Measurements from ENCODE around the gene CD244. TPM values are rescaled to one million over a fixed set of nuclear protein-coding genes. Genes with fewer than 3 reads are reported as not detected.
"Not testable (repeated sequence)": the region's sequence is repeated elsewhere in the genome, so short reads cannot be mapped to it uniquely, and the experiment has no call there.

CD244 gene
- total RNA-seq, 2 donors from 2014 or later: 0.91 to 1.4 TPM

DNA sequence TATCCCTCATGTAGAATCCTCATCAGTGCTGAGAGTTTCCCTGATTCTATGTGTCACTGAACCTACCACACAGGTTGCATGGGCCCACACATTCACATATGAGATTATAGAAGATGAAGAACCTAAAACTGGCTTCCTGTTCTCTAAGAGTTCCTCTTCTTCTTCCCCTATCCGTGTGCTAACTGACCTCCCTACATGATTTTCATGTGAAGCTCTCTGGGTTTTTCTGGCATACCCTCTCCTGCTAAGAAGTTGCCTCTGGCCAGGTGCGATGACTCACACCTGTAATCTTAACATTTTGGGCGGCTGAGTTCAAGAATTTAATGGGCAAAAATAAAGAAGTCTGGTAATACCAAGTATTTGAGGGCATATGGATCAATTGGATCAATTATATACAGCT is 5.5 kb upstream of the CD244 start:
- no peak for ATAC-seq (replicated peaks in 1 of 2)

DNA sequence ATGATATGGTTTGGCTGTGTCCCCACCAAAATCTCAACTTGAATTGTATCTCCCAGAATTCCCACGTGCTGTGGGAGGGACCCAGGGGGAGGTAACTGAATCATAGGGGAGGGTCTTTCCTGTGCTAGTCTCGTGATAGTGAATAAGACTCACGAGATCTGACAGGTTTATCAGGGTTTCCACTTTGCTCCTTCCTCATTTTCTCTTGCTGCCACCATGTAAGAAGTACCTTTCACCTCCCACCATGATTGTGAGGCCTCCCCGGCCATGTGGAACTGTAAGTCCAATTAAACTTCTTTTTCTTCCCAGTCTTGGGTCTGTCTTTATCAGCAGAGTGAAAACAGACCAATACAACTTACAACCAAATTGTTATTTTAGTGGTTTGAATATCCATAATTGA is 5.0 kb upstream of the CD244 start:
- peaks cover 25% of the 10 kb centered on the region for H3K4me1 Mint-ChIP-seq (ENCODE audit: low read depth)
- not testable (repeated sequence) for H3K36me3 Mint-ChIP-seq (ENCODE audit: insufficient read depth in 2 of 2); ATAC-seq (replicated peaks in 1 of 2); H3K4me3 Mint-ChIP-seq; H3K9me3 Mint-ChIP-seq; DNase-seq; H3K27ac Mint-ChIP-seq; H3K27me3 Mint-ChIP-seq (ENCODE audit: low read depth)

More for the DNA sequence above, 5.5 kb upstream of the CD244 start:
- Mint-ChIP-seq H3K9me3 (no peaks in the 10 kb centered on the region), H3K4me1 (ENCODE audit: low read depth) (peaks cover 20% of the 10 kb centered on the region), H3K27me3 (ENCODE audit: low read depth) (peaks cover 6% of the 10 kb centered on the region), H3K27ac (no peak overlapping the region), H3K36me3 (ENCODE audit: insufficient read depth in 2 of 2) (no peaks in the 10 kb centered on the region), H3K4me3 (no peak overlapping the region)
- DNase-seq: no peak

DNA sequence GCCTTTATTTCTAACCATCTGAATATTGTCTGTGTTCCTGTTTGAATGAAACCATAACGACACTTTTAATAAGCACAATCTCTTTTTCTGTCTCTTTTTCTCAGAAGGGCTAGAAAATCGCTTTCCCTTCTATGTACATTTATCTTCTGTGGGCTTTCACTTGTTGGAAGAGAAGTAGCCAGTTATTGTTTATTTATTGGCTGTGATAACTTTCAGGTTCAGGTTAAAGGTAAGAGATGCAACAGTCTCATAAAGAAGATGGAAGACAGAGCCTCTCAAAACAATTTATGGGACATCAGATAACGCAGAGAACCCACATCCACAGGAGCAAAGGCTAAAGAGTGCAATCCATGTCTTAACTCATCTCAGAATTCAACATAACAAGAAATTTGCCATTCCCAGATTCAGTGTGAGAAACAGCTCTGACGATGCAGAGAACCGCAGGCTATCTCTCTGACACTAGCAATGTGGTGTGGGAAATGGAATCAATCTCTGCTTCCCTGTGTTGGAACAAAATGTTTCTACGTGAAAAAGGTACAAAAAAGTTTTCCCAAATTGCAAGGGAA is 4.1 kb upstream of the CD244 start:
- ATAC-seq (replicated peaks in 1 of 2) (no peak), DNase-seq (no peak)
- Mint-ChIP-seq H3K4me3 (no peak overlapping the region), H3K9me3 (no peaks in the 10 kb centered on the region), H3K4me1 (ENCODE audit: low read depth) (peaks cover 33% of the 10 kb centered on the region), H3K27ac (no peak overlapping the region), H3K27me3 (ENCODE audit: low read depth) (peaks cover 6% of the 10 kb centered on the region), H3K36me3 (ENCODE audit: insufficient read depth in 2 of 2) (no peaks in the 10 kb centered on the region)

- Mint-ChIP-seq H3K4me1 (ENCODE audit: low read depth) (peaks cover 36% of the 10 kb centered on the region), H3K9me3 (no peaks in the 10 kb centered on the region), H3K36me3 (ENCODE audit: insufficient read depth in 2 of 2) (no peaks in the 10 kb centered on the region), H3K4me3 (no peak overlapping the region), H3K27me3 (ENCODE audit: low read depth) (peaks cover 6% of the 10 kb centered on the region), H3K27ac (no peak overlapping the region)
- ATAC-seq (replicated peaks in 1 of 2): no peak
- no peak for DNase-seq
Observed at GRCh38 chr1:160866001-160866694, 3.5 kb upstream of the CD244 start.

DNA sequence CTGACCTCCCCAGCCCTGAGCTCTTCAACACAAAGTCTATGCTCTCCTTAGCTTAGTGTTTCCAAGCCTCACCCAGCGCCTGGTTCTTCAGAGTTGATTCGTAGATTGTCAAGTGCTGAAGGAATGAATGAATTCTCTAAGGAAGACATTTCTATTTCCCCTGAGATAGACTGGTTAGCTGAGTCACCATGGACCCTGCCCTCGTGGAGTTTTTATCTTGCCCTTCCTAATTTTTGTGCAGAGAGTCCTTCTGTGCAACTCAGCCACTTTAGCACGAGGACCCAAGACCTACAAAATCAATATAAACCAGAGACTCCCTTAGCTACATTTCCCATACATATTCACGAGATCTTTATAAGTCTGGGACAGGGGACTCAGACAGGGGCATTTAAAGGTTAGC is 2.6 kb upstream of the CD244 start:
- ATAC-seq (replicated peaks in 1 of 2): no peak
- Mint-ChIP-seq H3K27ac (no peak overlapping the region), H3K27me3 (ENCODE audit: low read depth) (peaks cover 6% of the 10 kb centered on the region), H3K36me3 (ENCODE audit: insufficient read depth in 2 of 2) (no peaks in the 10 kb centered on the region), H3K4me1 (ENCODE audit: low read depth) (peaks cover 38% of the 10 kb centered on the region), H3K9me3 (no peaks in the 10 kb centered on the region), H3K4me3 (no peak overlapping the region)
- DNase-seq: no peak

GRCh38 chr1:160864173-160864572 is 1.5 kb upstream of the CD244 start:
- peaks cover 38% of the 10 kb centered on the region for H3K4me1 Mint-ChIP-seq (ENCODE audit: low read depth)
- ATAC-seq (replicated peaks in 1 of 2): no peak
- no peaks in the 10 kb centered on the region for H3K9me3 Mint-ChIP-seq
- H3K36me3 Mint-ChIP-seq (ENCODE audit: insufficient read depth in 2 of 2): no peaks in the 10 kb centered on the region
- no peak for DNase-seq
- no peak overlapping the region for H3K4me3 Mint-ChIP-seq
- H3K27ac Mint-ChIP-seq: no peak overlapping the region
- peaks cover 6% of the 10 kb centered on the region for H3K27me3 Mint-ChIP-seq (ENCODE audit: low read depth)

- no peak overlapping the region for H3K4me3 Mint-ChIP-seq
- H3K27me3 Mint-ChIP-seq (ENCODE audit: low read depth): peaks cover 6% of the 10 kb centered on the region
- no peaks in the 10 kb centered on the region for H3K36me3 Mint-ChIP-seq (ENCODE audit: insufficient read depth in 2 of 2)
- H3K4me1 Mint-ChIP-seq (ENCODE audit: low read depth): peaks cover 38% of the 10 kb centered on the region
- no peak overlapping the region for H3K27ac Mint-ChIP-seq
- H3K9me3 Mint-ChIP-seq: no peaks in the 10 kb centered on the region
- DNase-seq (no peak), ATAC-seq (replicated peaks in 1 of 2) (no peak)
Observed at GRCh38 chr1:160863774-160864131, 1.1 kb upstream of the CD244 start.

- Mint-ChIP-seq H3K27ac (no peak overlapping the region), H3K4me3 (peak overlapping the region in 1 of 2 donors; percentile 56), H3K4me1 (ENCODE audit: low read depth) (peaks cover 38% of the 10 kb centered on the region), H3K27me3 (ENCODE audit: low read depth) (peaks cover 6% of the 10 kb centered on the region), H3K9me3 (no peaks in the 10 kb centered on the region), H3K36me3 (ENCODE audit: insufficient read depth in 2 of 2) (no peaks in the 10 kb centered on the region)
- no peak for DNase-seq
- ATAC-seq (replicated peaks in 1 of 2): no peak
Observed at GRCh38 chr1:160863061-160863773, 530 bp upstream of the CD244 start.

DNA sequence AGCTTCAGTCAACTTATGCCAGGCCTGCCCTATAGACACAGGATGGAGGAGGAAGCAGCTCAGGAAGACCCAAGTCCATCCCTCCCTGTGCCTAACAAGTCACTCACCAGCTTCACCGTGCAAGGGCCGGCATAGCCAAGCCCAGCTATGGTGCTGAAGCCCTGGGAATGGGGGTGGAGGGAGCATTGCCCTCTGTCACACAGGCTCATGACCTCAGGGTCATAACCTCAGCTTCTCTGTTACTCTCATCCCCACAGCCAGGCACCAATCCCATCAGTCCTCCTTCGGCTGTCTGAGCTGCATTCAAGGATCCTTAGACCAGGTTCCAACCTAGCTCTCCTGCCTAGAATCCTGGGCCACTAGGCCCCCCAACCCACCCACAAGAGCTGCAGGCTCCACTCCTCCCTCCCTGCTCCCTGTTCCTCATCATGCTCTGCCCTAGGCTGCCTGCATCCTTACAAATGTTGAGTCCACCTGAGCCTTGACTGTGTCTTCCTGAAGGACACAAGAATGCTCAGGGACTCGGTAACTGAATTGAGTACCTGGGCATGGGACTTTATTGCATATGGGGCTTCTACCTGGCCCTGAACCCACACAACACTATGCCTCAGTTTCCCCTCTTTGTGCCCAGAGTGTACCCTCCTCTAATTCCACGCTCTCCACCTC is 1.7 kb downstream of the CD244 start:
- DNase-seq (no peak), ATAC-seq (replicated peaks in 1 of 2) (no peak)
- no peaks in the 10 kb centered on the region for H3K9me3 Mint-ChIP-seq
- H3K4me3 Mint-ChIP-seq: peak overlapping the region in 1 of 2 donors; percentile 21
- H3K36me3 Mint-ChIP-seq (ENCODE audit: insufficient read depth in 2 of 2): no peaks in the 10 kb centered on the region
- H3K27me3 Mint-ChIP-seq (ENCODE audit: low read depth): peaks cover 6% of the 10 kb centered on the region
- H3K27ac Mint-ChIP-seq: peak overlapping the region; percentile 39
- peaks cover 33% of the 10 kb centered on the region for H3K4me1 Mint-ChIP-seq (ENCODE audit: low read depth)

DNA sequence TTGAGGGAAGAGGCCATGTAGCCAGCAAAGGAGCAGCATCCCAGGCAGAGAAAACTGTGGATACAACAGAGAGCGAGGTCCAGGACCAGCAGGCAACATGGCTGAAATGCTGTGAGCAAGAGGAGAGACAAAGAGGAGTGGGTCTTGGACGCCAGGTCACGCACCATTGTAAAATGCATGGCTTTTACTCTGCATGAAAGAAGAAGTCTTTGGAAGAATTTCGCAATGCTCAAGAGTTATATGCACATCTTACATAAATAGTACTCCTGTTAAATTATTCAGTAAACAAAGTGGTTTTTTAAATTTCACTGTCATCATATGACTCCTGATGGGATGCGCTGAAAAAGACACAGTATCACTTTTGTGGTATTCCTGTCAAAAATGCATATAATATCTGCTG is 3.5 kb downstream of the CD244 start:
- Mint-ChIP-seq H3K27me3 (ENCODE audit: low read depth) (peaks cover 6% of the 10 kb centered on the region), H3K4me3 (no peak overlapping the region), H3K4me1 (ENCODE audit: low read depth) (peaks cover 29% of the 10 kb centered on the region), H3K36me3 (ENCODE audit: insufficient read depth in 2 of 2) (no peaks in the 10 kb centered on the region), H3K9me3 (no peaks in the 10 kb centered on the region), H3K27ac (no peak overlapping the region)
- no peak for ATAC-seq (replicated peaks in 1 of 2)
- no peak for DNase-seq

GRCh38 chr1:160858507-160858906 is 4.2 kb downstream of the CD244 start:
- no peaks in the 10 kb centered on the region for H3K36me3 Mint-ChIP-seq (ENCODE audit: insufficient read depth in 2 of 2)
- H3K27ac Mint-ChIP-seq: peak overlapping the region; percentile 23
- DNase-seq: no peak
- no peaks in the 10 kb centered on the region for H3K9me3 Mint-ChIP-seq
- peaks cover under 1% of the 10 kb centered on the region for H3K27me3 Mint-ChIP-seq (ENCODE audit: low read depth)
- peaks cover 27% of the 10 kb centered on the region for H3K4me1 Mint-ChIP-seq (ENCODE audit: low read depth)
- no peak overlapping the region for H3K4me3 Mint-ChIP-seq
- no peak for ATAC-seq (replicated peaks in 1 of 2)

- Mint-ChIP-seq H3K36me3 (ENCODE audit: insufficient read depth in 2 of 2) (no peaks in the 10 kb centered on the region), H3K4me3 (no peak overlapping the region), H3K9me3 (no peaks in the 10 kb centered on the region), H3K4me1 (ENCODE audit: low read depth) (peaks cover 23% of the 10 kb centered on the region), H3K27ac (no peak overlapping the region), H3K27me3 (ENCODE audit: low read depth) (no peaks in the 10 kb centered on the region)
- ATAC-seq (replicated peaks in 1 of 2) (no peak), DNase-seq (no peak)
Observed at GRCh38 chr1:160858097-160858496, 4.6 kb downstream of the CD244 start.

Data from activated T-cell treated with anti-CD3 and anti-CD28 coated beads, Interleukin-2, amount 50 U/mL, for 72 hours (primary cell).